LNCaP clone FGC (cell line): ENCODE results near the gene ACAA1.

Experiments
- DNase-seq: peaks from one replicate; pipeline ENCODE4 v3.0.0-alpha.2; 2011; ENCODE audit warnings: low read depth
- H3K4me3 ChIP-seq: 2 replicates; pipeline ENCODE4 v1.5.1; 2011; ENCODE audit warnings: mild to moderate bottlenecking, low read depth, low read length, control low read depth
- TF ChIP-seq, protein P1 (sequence below): IDR thresholded peaks from 2 replicates; pipeline ENCODE4 v1.5.1; 2012; ENCODE audit warnings: mild to moderate bottlenecking; ENCODE audit not compliant: control insufficient read depth, insufficient read depth; ENCODE audit errors: extremely low read depth

ACAA1 gene

DNA sequence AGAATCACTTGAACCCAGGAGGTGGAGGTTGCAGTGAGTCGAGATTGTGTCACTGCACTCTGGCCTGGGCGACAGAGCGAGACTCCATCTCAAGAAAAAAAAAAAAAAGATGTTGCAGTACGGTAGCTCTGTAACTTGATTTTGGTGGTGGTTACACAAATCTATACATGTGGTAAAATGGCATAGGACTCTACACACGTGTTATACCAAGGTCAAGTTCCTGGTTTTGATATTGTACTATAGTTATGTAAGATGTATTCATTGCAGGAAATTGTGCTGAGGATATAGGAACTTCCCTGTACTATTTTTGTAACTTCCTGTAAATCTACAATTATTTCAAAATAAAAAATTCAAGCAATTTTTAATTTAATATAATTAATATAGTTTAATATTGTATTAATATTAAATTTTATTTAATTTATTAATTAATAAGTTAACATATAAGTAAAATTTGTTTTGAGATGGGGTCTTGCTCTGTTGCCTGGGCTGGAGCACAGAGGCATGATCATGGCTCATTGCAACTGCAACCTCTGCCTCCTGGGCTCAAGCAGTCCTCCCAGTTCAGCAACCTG is 11.5 kb upstream of the ACAA1 start:
- TF ChIP-seq, protein P1, sequence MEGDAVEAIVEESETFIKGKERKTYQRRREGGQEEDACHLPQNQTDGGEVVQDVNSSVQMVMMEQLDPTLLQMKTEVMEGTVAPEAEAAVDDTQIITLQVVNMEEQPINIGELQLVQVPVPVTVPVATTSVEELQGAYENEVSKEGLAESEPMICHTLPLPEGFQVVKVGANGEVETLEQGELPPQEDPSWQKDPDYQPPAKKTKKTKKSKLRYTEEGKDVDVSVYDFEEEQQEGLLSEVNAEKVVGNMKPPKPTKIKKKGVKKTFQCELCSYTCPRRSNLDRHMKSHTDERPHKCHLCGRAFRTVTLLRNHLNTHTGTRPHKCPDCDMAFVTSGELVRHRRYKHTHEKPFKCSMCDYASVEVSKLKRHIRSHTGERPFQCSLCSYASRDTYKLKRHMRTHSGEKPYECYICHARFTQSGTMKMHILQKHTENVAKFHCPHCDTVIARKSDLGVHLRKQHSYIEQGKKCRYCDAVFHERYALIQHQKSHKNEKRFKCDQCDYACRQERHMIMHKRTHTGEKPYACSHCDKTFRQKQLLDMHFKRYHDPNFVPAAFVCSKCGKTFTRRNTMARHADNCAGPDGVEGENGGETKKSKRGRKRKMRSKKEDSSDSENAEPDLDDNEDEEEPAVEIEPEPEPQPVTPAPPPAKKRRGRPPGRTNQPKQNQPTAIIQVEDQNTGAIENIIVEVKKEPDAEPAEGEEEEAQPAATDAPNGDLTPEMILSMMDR = no peak
- H3K4me3 ChIP-seq = no peak overlapping the region
- no peak for DNase-seq

DNA sequence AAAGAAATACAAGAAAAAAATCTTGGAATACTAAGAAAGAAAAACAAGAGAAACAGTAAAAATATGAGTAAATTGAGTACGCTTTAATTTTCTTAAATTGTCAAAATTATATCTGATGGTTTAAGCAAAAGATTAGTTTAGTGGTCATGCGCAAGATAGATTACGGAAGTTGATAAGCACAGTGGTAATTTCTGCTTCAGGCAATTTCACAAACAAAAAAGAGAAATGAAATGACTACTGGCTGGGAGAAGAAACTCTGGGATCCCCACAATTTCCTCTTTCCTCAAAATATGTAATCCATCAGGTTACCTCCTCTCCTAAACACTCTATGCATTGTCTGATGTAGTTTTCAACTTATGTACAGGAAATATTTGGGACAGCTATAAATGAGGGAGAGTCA is 10.5 kb upstream of the ACAA1 start:
- no peak overlapping the region for H3K4me3 ChIP-seq
- DNase-seq = no peak
- TF ChIP-seq, protein P1 = no peak

DNA sequence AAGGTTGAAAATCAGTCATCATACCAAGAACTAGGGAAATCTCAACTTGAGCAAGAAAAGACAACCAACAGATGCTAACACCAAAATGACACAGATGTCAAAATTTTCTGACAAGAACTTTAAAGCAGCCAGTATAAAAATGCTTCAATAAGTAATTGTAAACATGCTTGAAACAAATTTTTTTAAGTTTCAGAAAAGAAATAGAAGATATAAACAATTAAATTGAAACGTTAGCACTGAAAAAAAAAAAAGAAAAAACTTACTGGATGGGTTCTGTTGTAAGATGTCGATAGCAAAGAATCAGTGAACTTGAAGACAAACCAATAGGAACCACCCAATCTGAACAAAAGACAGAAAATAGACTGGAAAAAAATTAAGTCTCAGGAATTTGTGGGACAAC is 9.6 kb upstream of the ACAA1 start:
- TF ChIP-seq, protein P1 = no peak
- no peak overlapping the region for H3K4me3 ChIP-seq
- DNase-seq = no peak

DNA sequence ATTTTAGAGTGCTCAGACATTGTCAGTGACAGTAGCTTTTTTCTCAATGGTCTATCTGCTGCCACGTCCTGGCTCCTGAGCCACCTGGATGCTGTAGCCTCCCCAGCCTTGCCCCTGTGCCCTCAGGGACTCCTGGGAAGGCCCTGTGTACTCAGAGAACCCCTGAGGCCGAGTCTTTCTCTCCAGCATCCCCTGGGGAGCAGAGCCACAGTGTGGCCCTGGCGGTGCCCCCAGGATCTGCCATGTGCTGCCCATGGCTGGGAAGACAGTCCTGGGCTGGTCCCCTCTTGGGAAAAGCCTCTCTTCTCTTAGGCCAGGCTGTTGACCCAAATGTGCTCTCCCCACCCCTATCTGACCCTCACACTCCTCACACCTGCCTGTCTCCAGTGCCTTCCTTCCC is 6.6 kb upstream of the ACAA1 start:
- DNase-seq = no peak
- TF ChIP-seq, protein P1 = no peak
- H3K4me3 ChIP-seq = no peak overlapping the region

DNA sequence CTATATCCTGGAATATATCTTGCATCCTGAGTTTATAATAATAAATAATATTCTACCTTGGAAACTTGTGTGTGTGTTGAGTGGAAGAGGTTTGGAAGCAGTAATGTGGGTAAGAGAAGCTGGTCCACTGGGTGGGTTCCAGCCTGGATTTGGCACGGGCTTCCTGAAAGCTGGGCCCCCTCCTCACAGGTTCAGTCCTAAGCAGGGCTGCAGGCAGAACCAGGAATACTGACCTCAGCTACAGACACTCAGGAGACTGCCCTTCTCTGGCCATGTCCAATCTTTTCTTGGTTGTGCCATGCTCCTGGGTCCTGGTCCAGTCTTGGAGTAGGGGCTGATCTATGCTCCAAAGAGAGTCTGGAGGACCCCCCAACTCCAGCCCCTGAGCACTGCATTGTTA is 6.0 kb upstream of the ACAA1 start:
- H3K4me3 ChIP-seq = no peak overlapping the region
- no peak for DNase-seq
- TF ChIP-seq, protein P1 = no peak

DNA sequence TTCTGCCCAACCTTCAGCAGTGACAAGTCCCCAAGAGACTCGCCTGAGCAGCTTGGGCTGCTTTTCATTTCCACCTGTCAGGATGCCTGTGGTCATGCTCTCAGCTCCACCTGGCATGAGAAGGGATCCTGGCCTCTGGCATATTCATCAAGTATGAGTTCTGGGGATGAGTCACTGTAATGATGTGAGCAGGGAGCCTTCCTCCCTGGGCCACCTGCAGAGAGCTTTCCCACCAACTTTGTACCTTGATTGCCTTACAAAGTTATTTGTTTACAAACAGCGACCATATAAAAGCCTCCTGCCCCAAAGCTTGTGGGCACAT is 5.0 kb upstream of the ACAA1 start:
- DNase-seq = no peak
- H3K4me3 ChIP-seq = no peak overlapping the region
- TF ChIP-seq, protein P1 = no peak

DNA sequence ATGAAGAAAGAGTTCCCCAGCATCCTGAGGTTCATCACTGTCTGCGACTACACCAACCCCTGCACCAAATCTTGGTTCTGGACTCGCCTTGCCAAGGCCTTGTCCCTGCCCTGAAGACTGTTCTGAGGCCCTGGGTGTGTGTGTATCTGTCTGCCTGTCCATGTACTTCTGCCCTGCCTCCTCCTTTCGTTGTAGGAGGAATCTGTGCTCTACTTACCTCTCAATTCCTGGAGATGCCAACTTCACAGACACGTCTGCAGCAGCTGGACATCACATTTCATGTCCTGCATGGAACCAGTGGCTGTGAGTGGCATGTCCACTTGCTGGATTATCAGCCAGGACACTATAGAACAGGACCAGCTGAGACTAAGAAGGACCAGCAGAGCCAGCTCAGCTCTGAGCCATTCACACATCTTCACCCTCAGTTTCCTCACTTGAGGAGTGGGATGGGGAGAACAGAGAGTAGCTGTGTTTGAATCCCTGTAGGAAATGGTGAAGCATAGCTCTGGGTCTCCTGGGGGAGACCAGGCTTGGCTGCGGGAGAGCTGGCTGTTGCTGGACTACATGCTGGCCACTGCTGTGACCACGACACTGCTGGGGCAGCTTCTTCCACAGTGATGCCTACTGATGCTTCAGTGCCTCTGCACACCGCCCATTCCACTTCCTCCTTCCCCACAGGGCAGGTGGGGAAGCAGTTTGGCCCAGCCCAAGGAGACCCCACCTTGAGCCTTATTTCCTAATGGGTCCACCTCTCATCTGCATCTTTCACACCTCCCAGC is 4.4 kb upstream of the ACAA1 start:
- H3K4me3 ChIP-seq = no peak overlapping the region
- DNase-seq = no peak
- TF ChIP-seq, protein P1 = no peak
